ENCODE measurements around the gene MAGEL2. TPM values are rescaled to one million over a fixed set of nuclear protein-coding genes. Genes with fewer than 3 reads are reported as not detected.

The MAGEL2 gene
- total and polyA plus RNA-seq, 2 of the 8 experiments (the other 6 are each of a cell fraction or from before 2014, with no cell fraction given) = 0.63 to 4.5 TPM

DNA sequence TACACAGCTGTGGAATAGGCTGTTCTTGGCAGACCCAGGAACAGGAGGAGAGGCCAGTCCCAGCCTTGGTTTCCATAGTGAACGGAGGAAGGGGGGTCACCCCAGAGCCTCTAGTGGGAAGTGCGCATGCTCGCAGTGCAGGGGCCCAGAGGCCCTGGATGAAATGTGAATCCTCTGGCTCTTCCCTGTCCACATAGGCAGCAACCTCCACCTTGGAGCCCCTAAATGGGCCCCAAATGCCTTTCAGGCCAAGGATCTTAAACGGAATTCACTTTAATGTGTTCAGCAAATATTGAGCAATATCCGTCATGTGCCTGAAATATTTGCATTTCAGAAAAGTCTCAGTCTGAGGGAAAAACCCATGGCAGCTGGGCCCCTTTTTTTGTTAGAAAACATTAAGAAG lies 42.8 kb upstream of the MAGEL2 start (continued):
- TF ChIP-seq, protein P1, sequence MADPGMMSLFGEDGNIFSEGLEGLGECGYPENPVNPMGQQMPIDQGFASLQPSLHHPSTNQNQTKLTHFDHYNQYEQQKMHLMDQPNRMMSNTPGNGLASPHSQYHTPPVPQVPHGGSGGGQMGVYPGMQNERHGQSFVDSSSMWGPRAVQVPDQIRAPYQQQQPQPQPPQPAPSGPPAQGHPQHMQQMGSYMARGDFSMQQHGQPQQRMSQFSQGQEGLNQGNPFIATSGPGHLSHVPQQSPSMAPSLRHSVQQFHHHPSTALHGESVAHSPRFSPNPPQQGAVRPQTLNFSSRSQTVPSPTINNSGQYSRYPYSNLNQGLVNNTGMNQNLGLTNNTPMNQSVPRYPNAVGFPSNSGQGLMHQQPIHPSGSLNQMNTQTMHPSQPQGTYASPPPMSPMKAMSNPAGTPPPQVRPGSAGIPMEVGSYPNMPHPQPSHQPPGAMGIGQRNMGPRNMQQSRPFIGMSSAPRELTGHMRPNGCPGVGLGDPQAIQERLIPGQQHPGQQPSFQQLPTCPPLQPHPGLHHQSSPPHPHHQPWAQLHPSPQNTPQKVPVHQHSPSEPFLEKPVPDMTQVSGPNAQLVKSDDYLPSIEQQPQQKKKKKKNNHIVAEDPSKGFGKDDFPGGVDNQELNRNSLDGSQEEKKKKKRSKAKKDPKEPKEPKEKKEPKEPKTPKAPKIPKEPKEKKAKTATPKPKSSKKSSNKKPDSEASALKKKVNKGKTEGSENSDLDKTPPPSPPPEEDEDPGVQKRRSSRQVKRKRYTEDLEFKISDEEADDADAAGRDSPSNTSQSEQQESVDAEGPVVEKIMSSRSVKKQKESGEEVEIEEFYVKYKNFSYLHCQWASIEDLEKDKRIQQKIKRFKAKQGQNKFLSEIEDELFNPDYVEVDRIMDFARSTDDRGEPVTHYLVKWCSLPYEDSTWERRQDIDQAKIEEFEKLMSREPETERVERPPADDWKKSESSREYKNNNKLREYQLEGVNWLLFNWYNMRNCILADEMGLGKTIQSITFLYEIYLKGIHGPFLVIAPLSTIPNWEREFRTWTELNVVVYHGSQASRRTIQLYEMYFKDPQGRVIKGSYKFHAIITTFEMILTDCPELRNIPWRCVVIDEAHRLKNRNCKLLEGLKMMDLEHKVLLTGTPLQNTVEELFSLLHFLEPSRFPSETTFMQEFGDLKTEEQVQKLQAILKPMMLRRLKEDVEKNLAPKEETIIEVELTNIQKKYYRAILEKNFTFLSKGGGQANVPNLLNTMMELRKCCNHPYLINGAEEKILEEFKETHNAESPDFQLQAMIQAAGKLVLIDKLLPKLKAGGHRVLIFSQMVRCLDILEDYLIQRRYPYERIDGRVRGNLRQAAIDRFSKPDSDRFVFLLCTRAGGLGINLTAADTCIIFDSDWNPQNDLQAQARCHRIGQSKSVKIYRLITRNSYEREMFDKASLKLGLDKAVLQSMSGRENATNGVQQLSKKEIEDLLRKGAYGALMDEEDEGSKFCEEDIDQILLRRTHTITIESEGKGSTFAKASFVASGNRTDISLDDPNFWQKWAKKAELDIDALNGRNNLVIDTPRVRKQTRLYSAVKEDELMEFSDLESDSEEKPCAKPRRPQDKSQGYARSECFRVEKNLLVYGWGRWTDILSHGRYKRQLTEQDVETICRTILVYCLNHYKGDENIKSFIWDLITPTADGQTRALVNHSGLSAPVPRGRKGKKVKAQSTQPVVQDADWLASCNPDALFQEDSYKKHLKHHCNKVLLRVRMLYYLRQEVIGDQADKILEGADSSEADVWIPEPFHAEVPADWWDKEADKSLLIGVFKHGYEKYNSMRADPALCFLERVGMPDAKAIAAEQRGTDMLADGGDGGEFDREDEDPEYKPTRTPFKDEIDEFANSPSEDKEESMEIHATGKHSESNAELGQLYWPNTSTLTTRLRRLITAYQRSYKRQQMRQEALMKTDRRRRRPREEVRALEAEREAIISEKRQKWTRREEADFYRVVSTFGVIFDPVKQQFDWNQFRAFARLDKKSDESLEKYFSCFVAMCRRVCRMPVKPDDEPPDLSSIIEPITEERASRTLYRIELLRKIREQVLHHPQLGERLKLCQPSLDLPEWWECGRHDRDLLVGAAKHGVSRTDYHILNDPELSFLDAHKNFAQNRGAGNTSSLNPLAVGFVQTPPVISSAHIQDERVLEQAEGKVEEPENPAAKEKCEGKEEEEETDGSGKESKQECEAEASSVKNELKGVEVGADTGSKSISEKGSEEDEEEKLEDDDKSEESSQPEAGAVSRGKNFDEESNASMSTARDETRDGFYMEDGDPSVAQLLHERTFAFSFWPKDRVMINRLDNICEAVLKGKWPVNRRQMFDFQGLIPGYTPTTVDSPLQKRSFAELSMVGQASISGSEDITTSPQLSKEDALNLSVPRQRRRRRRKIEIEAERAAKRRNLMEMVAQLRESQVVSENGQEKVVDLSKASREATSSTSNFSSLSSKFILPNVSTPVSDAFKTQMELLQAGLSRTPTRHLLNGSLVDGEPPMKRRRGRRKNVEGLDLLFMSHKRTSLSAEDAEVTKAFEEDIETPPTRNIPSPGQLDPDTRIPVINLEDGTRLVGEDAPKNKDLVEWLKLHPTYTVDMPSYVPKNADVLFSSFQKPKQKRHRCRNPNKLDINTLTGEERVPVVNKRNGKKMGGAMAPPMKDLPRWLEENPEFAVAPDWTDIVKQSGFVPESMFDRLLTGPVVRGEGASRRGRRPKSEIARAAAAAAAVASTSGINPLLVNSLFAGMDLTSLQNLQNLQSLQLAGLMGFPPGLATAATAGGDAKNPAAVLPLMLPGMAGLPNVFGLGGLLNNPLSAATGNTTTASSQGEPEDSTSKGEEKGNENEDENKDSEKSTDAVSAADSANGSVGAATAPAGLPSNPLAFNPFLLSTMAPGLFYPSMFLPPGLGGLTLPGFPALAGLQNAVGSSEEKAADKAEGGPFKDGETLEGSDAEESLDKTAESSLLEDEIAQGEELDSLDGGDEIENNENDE (IDR thresholded peaks at IDR 0.05; ENCODE audit: insufficient replicate concordance, low read length) = no peak
- TF ChIP-seq CTBP2 (IDR thresholded peaks at IDR 0.05; ENCODE audit: borderline replicate concordance, insufficient read depth, insufficient read length, low read length) = no peak
